AG04450 (cell line): Measurements from ENCODE around the gene CCL27. TPM values are rescaled to one million over a fixed set of nuclear protein-coding genes. Genes with fewer than 3 reads are reported as not detected.

Source experiments
- CTCF ChIA-PET: fragments of 300-600, 350-600 bp; formaldehyde crosslinking; extraction: SDS; loops from one replicate; lab custom pipeline; 2022; ENCODE audit warnings: antibody characterized with exemption, inconsistent platforms; lab: Charles Lee
- POLR2A ChIA-PET: fragments of 350-600 bp; formaldehyde crosslinking; extraction: SDS; loops from one replicate; lab custom pipeline; 2021; ENCODE audit warnings: antibody characterized with exemption, inconsistent platforms; lab: Yijun Ruan, JAX
- DNase-seq: peaks from one replicate; pipeline ENCODE4 v3.0.0-alpha.2; 2011; ENCODE audit warnings: low read depth, low spot score
- H3K27ac ChIP-seq: one replicate; pipeline ENCODE4 v1.5.1; 2012; ENCODE audit warnings: low read depth, low read length, control low read depth
- H3K27me3 ChIP-seq: one replicate; pipeline ENCODE4 v1.6.0; 2012; ENCODE audit warnings: low read length; ENCODE audit not compliant: control insufficient read depth, insufficient read depth
- H3K4me3 ChIP-seq: 2 replicates; pipeline ENCODE4 v1.5.1; 2011; ENCODE audit warnings: mild to moderate bottlenecking, low read depth, low read length, control low read depth
- H3K9me3 ChIP-seq: 2 replicates; pipeline ENCODE4 v1.5.1; 2012; ENCODE audit warnings: low read length; ENCODE audit not compliant: control insufficient read depth, insufficient read depth
- polyA plus RNA-seq: library from polyadenylated mRNA; depleted of rRNA; stranded (reverse); fragments of >200 nt; gene quantifications from 2 replicates; pipeline ENCODE4 v1.2.3, GENCODE V29; 2011
- TF ChIP-seq, protein P1 (sequence below): IDR thresholded peaks from 2 replicates; pipeline ENCODE4 v1.5.1; 2011; ENCODE audit warnings: low read depth, low read length, control low read depth, inconsistent platforms

Gene CCL27
- polyA plus RNA-seq, 1 experiment, result not detected

- Histone ChIP-seq H3K27ac (no peak overlapping the region), H3K4me3 (no peak overlapping the region), H3K27me3 (no peaks in the 10 kb centered on the region), H3K9me3 (no peaks in the 10 kb centered on the region)
- TF ChIP-seq, protein P1, sequence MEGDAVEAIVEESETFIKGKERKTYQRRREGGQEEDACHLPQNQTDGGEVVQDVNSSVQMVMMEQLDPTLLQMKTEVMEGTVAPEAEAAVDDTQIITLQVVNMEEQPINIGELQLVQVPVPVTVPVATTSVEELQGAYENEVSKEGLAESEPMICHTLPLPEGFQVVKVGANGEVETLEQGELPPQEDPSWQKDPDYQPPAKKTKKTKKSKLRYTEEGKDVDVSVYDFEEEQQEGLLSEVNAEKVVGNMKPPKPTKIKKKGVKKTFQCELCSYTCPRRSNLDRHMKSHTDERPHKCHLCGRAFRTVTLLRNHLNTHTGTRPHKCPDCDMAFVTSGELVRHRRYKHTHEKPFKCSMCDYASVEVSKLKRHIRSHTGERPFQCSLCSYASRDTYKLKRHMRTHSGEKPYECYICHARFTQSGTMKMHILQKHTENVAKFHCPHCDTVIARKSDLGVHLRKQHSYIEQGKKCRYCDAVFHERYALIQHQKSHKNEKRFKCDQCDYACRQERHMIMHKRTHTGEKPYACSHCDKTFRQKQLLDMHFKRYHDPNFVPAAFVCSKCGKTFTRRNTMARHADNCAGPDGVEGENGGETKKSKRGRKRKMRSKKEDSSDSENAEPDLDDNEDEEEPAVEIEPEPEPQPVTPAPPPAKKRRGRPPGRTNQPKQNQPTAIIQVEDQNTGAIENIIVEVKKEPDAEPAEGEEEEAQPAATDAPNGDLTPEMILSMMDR, result no peak
- DNase-seq, result no peak
- CTCF ChIA-PET, result interaction anchor here (1.4 kb wide), 1 partner anchor 12 kb away, joined by 5 read pairs; the partner anchor contains the start of gene GALT
- POLR2A ChIA-PET, result no interaction called here
Measured at GRCh38 chr9:34658461-34658860, 4.0 kb downstream of the CCL27 start.

DNA sequence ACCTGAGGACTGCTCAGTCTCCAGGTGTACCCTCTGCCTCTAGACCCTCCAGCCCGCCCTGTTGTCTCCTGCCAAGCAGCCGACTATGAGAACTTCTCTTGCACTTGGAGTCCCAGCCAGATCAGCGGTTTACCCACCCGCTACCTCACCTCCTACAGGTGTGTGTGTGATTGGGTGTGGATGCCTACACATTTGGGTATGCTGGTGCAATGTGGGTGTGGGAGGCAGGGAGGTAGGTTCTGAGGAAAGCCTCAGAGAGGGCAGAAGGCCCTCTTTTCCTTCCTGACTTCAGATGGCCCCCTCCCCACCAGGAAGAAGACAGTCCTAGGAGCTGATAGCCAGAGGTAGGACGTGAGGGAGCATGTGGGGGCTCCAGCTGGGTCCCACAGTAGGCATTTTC is 5.5 kb downstream of the CCL27 start:
- CTCF ChIA-PET, result interaction anchor here (2.3 kb wide), 1 partner anchor 8 kb away, joined by 7 read pairs; no protein-coding TSS in a partner anchor
- POLR2A ChIA-PET, result interaction anchor here (1.8 kb wide), 1 partner anchor 8 kb away, joined by 5 read pairs; no protein-coding TSS in a partner anchor
- TF ChIP-seq, protein P1, result no peak
- Histone ChIP-seq H3K27ac (no peak overlapping the region), H3K9me3 (no peaks in the 10 kb centered on the region), H3K4me3 (no peak overlapping the region), H3K27me3 (no peaks in the 10 kb centered on the region)
- no peak for DNase-seq

DNA sequence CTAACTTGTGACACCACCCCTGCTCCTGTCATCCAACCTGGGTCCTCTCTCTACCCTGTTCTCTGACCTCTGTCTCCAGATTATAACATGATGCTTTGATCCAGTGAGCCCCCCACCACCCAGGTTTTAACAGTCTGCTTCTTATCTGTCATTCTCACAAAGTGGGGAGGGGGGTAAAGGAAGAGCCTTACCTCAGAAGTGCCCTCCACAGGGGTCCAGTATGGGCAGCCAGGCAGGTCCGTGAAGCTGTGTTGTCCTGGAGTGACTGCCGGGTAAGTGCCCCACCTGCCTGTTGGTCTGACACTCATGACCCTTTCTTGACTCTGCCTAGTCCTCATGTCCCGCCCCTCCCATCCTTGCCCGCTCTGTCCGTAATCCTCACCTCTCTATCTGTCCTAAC is 7.1 kb downstream of the CCL27 start:
- H3K4me3 ChIP-seq, result no peak overlapping the region
- no peak overlapping the region for H3K27ac ChIP-seq
- CTCF ChIA-PET, result interaction anchor here (0.7 to 2.3 kb wide), 2 partner anchors 9 to 10 kb away, joined by 3 to 7 read pairs; partner anchors contain the start of gene GALT
- POLR2A ChIA-PET, result interaction anchor here (1.8 kb wide), 1 partner anchor 10 kb away, joined by 5 read pairs; no protein-coding TSS in a partner anchor
- H3K27me3 ChIP-seq, result no peaks in the 10 kb centered on the region
- H3K9me3 ChIP-seq, result no peaks in the 10 kb centered on the region
- TF ChIP-seq, protein P1, result no peak
- no peak for DNase-seq

DNA sequence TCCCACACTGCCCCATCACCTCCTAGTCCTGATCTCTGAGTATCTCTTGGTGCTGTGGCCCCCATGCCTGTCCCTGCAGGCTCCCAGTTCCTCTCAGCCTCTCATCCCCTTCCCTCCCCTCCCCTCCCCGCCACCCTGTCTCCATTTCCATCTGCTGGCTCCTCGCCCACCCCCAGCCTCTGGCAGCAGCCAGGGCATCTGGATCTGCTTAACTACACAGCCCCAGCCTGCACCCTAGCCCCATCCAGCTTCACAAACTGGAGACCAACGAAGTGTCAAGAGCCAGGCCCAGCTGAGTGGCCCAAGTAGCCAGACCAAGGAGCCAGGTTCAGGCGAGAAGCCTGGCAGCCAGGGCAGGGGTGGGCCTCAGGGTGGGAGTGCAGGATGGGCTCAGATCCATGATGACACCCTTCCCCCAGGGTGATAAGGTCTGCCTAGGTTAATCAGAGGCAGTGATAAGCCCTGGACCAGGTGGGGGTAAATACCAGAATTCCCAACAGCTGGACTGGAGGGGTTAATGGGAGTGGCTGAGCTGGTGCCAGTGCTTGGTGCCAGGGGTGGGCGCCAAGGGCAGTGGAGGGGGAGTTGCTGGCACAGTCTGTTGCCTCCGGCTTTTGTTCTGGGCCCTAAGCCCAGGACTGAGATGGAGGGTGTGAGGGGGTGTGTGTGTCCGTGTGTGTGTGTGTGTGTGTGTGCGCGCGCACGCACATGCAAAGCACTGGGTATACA is 8.0 kb downstream of the CCL27 start:
- ChIA-PET CTCF (interaction anchor here (0.7 to 2.3 kb wide), 2 partner anchors 10 to 51 kb away, joined by 3 to 7 read pairs; no protein-coding TSS in a partner anchor), POLR2A (interaction anchor here (1.9 kb wide), 1 partner anchor 11 kb away, joined by 7 read pairs; no protein-coding TSS in a partner anchor)
- Histone ChIP-seq H3K9me3 (no peaks in the 10 kb centered on the region), H3K27me3 (no peaks in the 10 kb centered on the region), H3K27ac (no peak overlapping the region), H3K4me3 (no peak overlapping the region)
- no peak for DNase-seq
- TF ChIP-seq, protein P1, result no peak
